SK-N-SH treated with all-trans-retinoic acid at 6 μM for 48 hours (cell line): ENCODE measurements around the gene ARHGAP45.

ENCODE experiments used
- ATAC-seq: fragments of 200-7000 bp; cut with Tn5 transposase; 3 replicates; pipeline ENCODE4 v1.9.1; 2020; ENCODE audit warnings: mild to moderate bottlenecking, moderate library complexity
- CREB5 ChIP-seq: fragments of 250-450 bp; sonication (Bioruptor Pico); IDR thresholded peaks from 2 replicates; pipeline ENCODE4 v1.5.1; 2020; ENCODE audit warnings: low read depth, mild to moderate bottlenecking, moderate library complexity
- CSDC2 ChIP-seq: fragments of 250-450 bp; sonication (Bioruptor Pico); IDR thresholded peaks from 2 replicates; pipeline ENCODE4 v1.5.0; 2020; ENCODE audit warnings: mild to moderate bottlenecking, moderate library complexity
- CSRNP3 ChIP-seq: fragments of 250-450 bp; sonication (Bioruptor Pico); IDR thresholded peaks from 2 replicates; pipeline ENCODE4 v1.5.1; 2021; ENCODE audit warnings: mild to moderate bottlenecking, moderate library complexity
- ESRRG ChIP-seq: fragments of 250-450 bp; sonication (Bioruptor Pico); IDR thresholded peaks from 2 replicates; pipeline ENCODE4 v1.6.1; 2021; ENCODE audit warnings: mild to moderate bottlenecking
- ISL1 ChIP-seq: fragments of 250-450 bp; sonication (Bioruptor Pico); IDR thresholded peaks from 2 replicates; pipeline ENCODE4 v2.1.2; 2022; ENCODE audit warnings: mild to moderate bottlenecking, moderate library complexity
- OSR1 ChIP-seq: fragments of 250-450 bp; sonication (Bioruptor Pico); IDR thresholded peaks from 2 replicates; pipeline ENCODE4 v1.8.0; 2022; ENCODE audit warnings: moderate library complexity, mild to moderate bottlenecking, inconsistent platforms
- PATZ1 ChIP-seq: fragments of 250-450 bp; sonication (Bioruptor Pico); IDR thresholded peaks from 2 replicates; pipeline ENCODE4 v1.8.0; 2020; ENCODE audit warnings: mild to moderate bottlenecking, moderate library complexity, borderline replicate concordance
- POU6F1 ChIP-seq: fragments of 250-450 bp; sonication (Bioruptor Pico); IDR thresholded peaks from 2 replicates; pipeline ENCODE4 v1.8.0; 2021; ENCODE audit warnings: low read depth, mild to moderate bottlenecking, moderate library complexity, borderline replicate concordance
- PPARA ChIP-seq: fragments of 250-450 bp; sonication (Bioruptor Pico); IDR thresholded peaks from 2 replicates; pipeline ENCODE4 v1.5.0; 2020; ENCODE audit warnings: mild to moderate bottlenecking, borderline replicate concordance
- RARB ChIP-seq: fragments of 250-450 bp; sonication (Bioruptor Pico); IDR thresholded peaks from 2 replicates; pipeline ENCODE4 v1.8.0; 2021; ENCODE audit warnings: mild to moderate bottlenecking, moderate library complexity
- TCF4 ChIP-seq: fragments of 250-450 bp; sonication (Bioruptor Pico); IDR thresholded peaks from 2 replicates; pipeline ENCODE4 v1.8.0; 2021; ENCODE audit warnings: mild to moderate bottlenecking, moderate library complexity, borderline replicate concordance
- TSHZ2 ChIP-seq: fragments of 250-450 bp; sonication (Bioruptor Pico); IDR thresholded peaks from 2 replicates; pipeline ENCODE4 v1.5.0; 2020; ENCODE audit warnings: mild to moderate bottlenecking, moderate library complexity
- ZC3H10 ChIP-seq: fragments of 250-450 bp; sonication (Bioruptor Pico); IDR thresholded peaks from 2 replicates; pipeline ENCODE4 v1.5.1; 2021; ENCODE audit warnings: mild to moderate bottlenecking, moderate library complexity
- ZFP3 ChIP-seq: fragments of 250-450 bp; sonication (Bioruptor Pico); IDR thresholded peaks from 2 replicates; pipeline ENCODE4 v1.5.0; 2020; ENCODE audit warnings: mild to moderate bottlenecking, moderate library complexity
- ZFP30 ChIP-seq: fragments of 450-650 bp; formaldehyde crosslinking; IDR thresholded peaks from 2 replicates; pipeline ENCODE4 v1.5.0; 2022; ENCODE audit warnings: mild to moderate bottlenecking, moderate library complexity
- ZNF565 ChIP-seq: fragments of 450-650 bp; formaldehyde crosslinking; conservative IDR thresholded peaks from 2 replicates; pipeline ENCODE4 v1.5.0; 2020; ENCODE audit warnings: low read depth, mild to moderate bottlenecking, moderate library complexity
- ZNF70 ChIP-seq: fragments of 450-650 bp; formaldehyde crosslinking; IDR thresholded peaks from 2 replicates; pipeline ENCODE4 v1.5.0; 2020; ENCODE audit warnings: mild to moderate bottlenecking, moderate library complexity

ARHGAP45 gene

GRCh38 chr19:1115646-1116420 lies 48.9 kb downstream of the ARHGAP45 start:
- TF ChIP-seq ESRRG (CRISPR knock-in tag) (no peak), OSR1 (CRISPR knock-in tag) (no peak), RARB (no peak), CSRNP3 (CRISPR knock-in tag) (no peak), TCF4 (CRISPR knock-in tag) (no peak), CREB5 (CRISPR knock-in tag) (no peak), ZFP30 (no peak)
- TF ChIP-seq, all 23 proteins: peak for 0

GRCh38 chr19:1116726-1117581 lies 50.0 kb downstream of the ARHGAP45 start:
- no peak for ATAC-seq
- TF ChIP-seq ISL1 (CRISPR knock-in tag) = no peak
- TF ChIP-seq CSDC2 (CRISPR knock-in tag) = no peak
- TF ChIP-seq CREB5 (CRISPR knock-in tag) = no peak
- TF ChIP-seq ZNF70 = no peak
- TF ChIP-seq ZNF565 (CRISPR knock-in tag) = no peak
- TF ChIP-seq ZC3H10 (CRISPR knock-in tag) = no peak
- no peak for TF ChIP-seq OSR1 (CRISPR knock-in tag)
- no peak for TF ChIP-seq ZFP3
- TF ChIP-seq PATZ1 (CRISPR knock-in tag) = no peak
- TF ChIP-seq TSHZ2 = no peak

More at GRCh38 chr19:1115646-1116420, 48.9 kb downstream of the ARHGAP45 start:
- no peak for ATAC-seq

GRCh38 chr19:1117654-1118053 lies 50.7 kb downstream of the ARHGAP45 start:
- TF ChIP-seq TSHZ2 (no peak), CSDC2 (CRISPR knock-in tag) (no peak), PPARA (CRISPR knock-in tag) (no peak), POU6F1 (no peak)
- no peak for ATAC-seq
